G401.6 (cell line): ENCODE data around the gene MARK4.

ENCODE experiments used
- FAIRE-seq: peaks from 2 replicates; lab custom pipeline; 2012; peaks lifted over from hg19 to GRCh38; lab: Jason Lieb, UNC

The MARK4 gene

DNA sequence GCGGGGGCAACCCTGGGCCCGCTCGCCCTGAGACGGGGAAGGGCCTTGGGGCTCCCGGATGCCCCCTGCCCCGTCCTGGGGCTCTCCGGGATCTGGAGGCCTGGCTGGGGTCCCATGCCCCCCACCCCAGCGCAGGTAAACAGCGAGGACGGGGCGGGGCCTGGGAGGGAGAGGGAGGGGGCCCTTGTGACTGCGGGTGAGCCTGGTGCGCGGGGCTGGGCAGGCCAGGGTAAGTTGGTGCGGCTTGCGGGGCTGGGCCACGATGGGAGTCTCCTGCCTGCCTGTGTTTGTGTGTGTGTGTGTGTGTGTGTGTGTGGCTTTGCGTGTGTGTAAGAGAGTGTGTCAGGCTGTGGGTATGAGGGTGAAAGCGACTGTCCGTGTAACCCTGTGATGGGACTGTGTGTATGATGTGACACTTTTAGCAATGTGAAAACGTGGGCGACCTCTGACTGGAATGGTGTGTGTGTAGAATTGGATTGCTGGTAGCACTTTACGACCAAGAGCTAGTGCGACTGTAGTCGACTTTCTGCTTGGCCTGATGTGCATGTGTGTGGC lies 89.9 kb downstream of the MARK4 start:
- no peak for FAIRE-seq

DNA sequence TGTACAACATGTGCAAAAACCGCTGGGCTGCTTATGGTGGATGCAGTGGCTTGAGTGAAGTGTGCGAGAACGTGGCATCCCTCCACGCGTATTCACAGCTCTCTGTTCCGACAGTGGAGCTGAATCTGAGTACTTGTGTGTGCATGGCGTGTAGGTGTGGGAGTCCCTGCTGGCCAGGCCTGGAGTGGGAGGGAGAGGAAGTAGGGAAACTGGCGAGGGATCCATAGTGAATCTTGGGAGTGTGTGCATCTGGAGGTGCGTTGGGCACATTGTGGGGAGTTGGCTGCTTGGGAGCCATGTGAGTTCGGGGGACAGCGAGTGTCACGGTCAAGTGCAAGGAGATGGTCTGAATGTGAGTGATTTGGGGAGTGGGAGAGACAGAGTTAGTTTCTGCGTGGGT lies 91.8 kb downstream of the MARK4 start:
- no peak for FAIRE-seq

- no peak for FAIRE-seq
These were observed 93.8 kb downstream of the MARK4 start for GRCh38 chr19:45344621-45345505.

DNA sequence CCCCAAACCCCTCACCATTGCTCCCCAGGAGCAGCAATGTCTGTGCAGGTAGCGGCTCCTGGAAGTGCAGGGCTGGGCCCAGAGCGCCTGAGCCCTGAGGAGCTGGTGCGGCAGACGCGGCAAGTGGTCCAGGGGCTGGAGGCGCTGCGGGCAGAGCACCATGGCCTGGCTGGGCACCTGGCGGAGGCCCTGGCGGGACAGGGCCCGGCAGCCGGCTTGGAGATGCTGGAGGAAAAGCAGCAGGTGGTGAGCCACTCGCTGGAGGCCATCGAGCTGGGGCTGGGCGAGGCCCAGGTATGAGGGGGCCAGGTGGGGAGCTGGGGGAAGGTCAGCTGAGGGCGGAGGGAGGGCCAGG lies 94.4 kb downstream of the MARK4 start:
- FAIRE-seq: no peak

- FAIRE-seq: no peak
These were observed 95.4 kb downstream of the MARK4 start for GRCh38 chr19:45346449-45346848.

DNA sequence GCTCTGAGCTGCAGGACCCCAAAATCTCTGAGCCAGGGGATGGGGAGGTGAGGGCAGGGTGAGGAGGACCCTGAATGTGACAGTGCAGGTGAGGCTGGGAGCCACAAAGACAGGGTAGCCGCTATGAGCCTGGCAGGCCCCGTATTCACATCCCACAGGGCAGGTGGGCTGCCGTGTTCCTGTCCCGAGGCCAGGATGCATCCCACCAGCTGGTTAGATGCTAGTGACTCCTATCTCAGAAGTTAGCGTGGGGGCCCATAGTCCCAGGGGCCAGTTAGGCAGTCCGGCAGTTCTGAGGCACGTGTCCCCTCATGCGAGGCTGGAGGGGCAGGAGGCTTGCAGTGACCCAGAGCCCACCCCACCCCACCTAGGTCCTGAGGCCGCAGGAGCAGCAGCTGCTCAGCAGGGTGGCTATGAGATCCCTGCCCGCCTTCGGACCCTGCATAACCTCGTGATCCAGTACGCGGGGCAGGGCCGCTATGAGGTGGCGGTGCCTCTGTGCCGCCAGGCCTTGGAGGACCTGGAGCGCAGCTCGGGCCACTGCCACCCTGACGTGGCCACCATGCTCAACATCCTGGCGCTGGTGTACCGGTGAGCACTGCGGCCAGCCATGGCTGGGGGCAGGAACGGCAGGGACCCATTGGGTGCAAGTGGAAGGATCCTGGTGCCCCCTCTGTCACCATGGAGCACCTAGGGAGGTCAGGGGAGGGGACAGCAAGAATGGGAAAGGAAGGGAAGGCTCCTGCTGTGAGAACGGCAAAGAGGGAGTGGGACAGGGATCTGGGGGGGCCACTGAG lies 96.7 kb downstream of the MARK4 start:
- FAIRE-seq: no peak

- no peak for FAIRE-seq
These were observed 97.5 kb downstream of the MARK4 start for GRCh38 chr19:45348367-45349125.

- FAIRE-seq: no peak
These were observed 98.0 kb downstream of the MARK4 start for GRCh38 chr19:45349126-45349415.

DNA sequence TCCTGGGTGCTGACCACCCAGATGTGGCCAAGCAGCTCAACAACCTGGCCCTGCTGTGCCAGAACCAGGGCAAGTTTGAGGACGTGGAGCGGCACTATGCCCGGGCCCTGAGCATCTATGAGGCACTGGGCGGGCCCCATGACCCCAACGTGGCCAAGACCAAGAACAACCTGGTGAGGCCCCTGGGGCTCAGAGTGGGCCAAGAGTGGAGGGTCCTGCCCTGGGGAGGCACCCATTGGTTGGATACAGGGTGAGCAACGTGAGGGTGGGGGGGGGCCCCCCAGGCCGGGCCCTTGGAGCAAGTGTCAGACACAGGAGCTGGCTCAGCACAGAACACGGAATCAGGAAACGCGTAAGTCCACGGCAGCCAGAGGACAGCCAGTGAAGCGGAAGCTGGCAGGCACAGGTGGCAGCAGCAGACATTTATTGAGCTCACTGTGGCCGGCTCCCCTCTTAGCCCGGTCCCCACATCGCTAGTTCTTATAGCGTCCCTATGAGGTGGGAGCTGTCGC lies 98.4 kb downstream of the MARK4 start:
- FAIRE-seq: no peak

DNA sequence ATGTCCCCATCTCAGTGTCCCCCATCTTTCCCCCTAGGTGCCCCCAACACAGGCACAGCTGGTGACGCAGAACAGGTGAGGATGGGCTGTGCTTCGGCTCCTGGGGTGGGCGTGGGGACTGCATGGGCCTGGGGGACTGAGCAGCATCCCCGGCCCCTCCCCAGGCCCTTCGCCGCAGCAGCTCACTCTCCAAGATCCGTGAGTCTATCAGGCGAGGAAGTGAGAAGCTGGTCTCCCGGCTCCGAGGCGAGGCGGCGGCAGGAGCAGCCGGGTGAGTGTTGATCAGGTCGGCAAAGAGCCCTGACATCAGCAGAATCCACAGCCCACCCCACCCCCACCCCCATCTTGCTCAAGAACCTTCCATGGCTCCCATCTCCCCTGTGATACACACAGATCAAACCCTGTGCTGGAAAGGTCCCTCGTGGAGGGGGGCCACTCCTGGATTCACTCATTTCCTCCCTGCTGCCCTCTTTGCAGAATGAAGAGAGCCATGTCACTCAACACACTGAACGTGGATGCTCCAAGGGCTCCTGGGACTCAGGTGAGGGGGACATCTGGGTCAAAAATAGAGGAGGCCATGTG lies 99.5 kb downstream of the MARK4 start:
- FAIRE-seq: no peak

- FAIRE-seq: no peak
These were observed 100.4 kb downstream of the MARK4 start for GRCh38 chr19:45351401-45351952.

GRCh38 chr19:45352062-45352461 lies 101.0 kb downstream of the MARK4 start:
- no peak for FAIRE-seq

- no peak for FAIRE-seq
These were observed 101.4 kb downstream of the MARK4 start for GRCh38 chr19:45352471-45352870.

DNA sequence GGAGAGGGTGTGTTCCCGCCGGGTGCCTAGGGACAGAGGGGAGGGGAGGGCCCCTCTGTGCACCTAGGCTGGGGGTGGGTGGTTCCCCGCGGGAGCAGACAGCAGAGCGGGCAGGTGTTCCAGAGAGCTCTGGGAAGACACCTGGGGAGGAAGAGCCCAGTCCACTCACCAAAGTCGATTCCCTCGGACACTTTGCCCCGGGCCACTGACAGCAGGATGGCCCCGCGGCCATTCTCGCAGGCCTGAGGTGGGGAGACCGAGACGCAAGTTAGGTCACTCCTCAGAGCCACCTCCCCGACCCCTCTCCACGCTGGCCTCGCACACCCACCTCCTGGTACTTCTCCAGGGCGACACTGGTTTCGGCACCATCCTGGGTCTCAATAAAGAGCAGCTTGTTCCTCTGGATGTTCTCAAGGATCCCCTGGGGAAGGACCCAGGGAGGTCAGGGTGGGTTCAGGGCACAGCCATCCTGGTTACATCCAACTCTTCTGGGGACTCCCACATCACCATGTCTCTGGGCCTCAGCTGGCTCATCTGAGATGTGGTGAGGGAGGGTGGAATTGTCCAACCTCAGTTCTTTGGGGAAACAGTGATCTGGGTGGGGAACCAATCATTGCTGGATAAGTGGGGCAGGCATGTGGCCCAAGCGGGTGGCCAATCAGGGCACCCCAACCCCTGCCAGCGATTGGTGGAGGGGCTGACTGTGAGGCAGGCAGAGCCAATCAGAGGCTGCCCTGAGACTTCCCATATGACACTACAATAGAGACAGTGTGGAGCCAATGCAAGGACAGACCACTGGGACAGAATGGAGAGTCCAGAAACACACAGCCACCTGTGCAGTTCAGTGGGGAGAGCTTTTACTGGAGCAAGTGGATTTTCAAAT lies 102.1 kb downstream of the MARK4 start:
- no peak for FAIRE-seq

DNA sequence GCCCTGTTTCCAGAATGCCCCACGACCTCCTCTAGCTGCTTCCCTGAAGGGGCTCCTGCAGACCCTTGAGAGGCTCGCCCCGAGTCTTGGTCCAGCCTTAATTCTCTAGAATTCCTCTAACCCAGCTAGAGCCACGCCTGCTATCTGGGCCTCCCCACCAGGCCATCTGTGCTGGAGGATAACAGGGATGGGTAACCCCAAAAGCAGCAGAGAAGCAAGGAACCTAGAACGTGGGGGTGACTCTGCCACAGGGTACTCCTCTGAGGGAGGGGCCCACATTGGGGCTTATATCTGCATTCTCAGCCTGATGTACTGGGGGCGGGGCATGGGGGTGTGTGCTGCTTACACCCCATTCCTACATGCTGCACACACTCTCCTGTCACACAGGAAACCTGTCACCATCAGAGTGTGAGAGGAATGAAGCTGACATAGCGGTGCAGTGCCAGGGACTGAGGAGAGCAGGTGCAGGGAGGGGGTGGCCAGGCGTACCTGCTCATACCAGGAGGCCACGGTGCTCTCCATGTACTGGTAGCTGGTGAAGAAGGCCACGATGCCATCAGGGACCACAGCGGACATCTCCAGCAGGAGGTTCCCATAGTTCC lies 103.3 kb downstream of the MARK4 start:
- FAIRE-seq: no peak
